PC-9 (cell line): ENCODE data around the gene CTCF. TPM values are rescaled to one million over a fixed set of nuclear protein-coding genes. Genes with fewer than 3 reads are reported as not detected.

ENCODE experiments used
- BruUV-seq: library from RNA; stranded (reverse); fragments of 400-500 nt; replicated peaks from 2 replicates; lab custom pipeline; 2021; lab: Mats Ljungman, UMichigan
- CTCF ChIA-PET: fragments of 300-600 bp; sonication (Branson Sonifier 250); formaldehyde crosslinking; loops from one replicate; lab custom pipeline; 2022; ENCODE audit warnings: antibody characterized with exemption; lab: Charles Lee
- POLR2A ChIA-PET: fragments of 300-600 bp; sonication (Branson Sonifier 250); formaldehyde crosslinking; loops from one replicate; lab custom pipeline; 2022; ENCODE audit warnings: antibody characterized with exemption; ENCODE audit not compliant: unreplicated experiment; lab: Charles Lee
- DNase-seq, 2 experiments: peaks; one replicate each; pipeline versions ENCODE4 v3.0.0 to v3.0.0-alpha.2; 2015 to 2022; ENCODE audit warnings: mixed read lengths in 1 of 2
- H2AFZ ChIP-seq: fragments of 200-600 bp; sonication (generic); 2 replicates; pipeline ENCODE4 v1.8.1; 2017; ENCODE audit warnings: antibody characterized with exemption
- H3F3A ChIP-seq: fragments of 200-600 bp; sonication (generic); 2 replicates; pipeline ENCODE4 v1.8.1; 2017; ENCODE audit warnings: antibody characterized with exemption, mild to moderate bottlenecking, low read depth; ENCODE audit not compliant: insufficient read depth
- H3K27ac ChIP-seq: fragments of 200-600 bp; sonication (generic); 2 replicates; pipeline ENCODE4 v1.6.1; 2016; ENCODE audit warnings: mixed run types
- H3K27me3 ChIP-seq: fragments of 200-600 bp; sonication (generic); 2 replicates; pipeline ENCODE4 v1.6.1; 2016; ENCODE audit warnings: low read depth, mixed run types; ENCODE audit not compliant: insufficient read depth
- H3K36me3 ChIP-seq: fragments of 200-600 bp; sonication (generic); 2 replicates; pipeline ENCODE4 v1.6.1; 2016; ENCODE audit warnings: low read depth, mixed run types
- H3K4me1 ChIP-seq: fragments of 200-600 bp; sonication (generic); replicated peaks from 2 replicates; pipeline ENCODE4 v1.6.1; 2016; ENCODE audit warnings: mixed run types; ENCODE audit not compliant: insufficient read depth
- H3K4me2 ChIP-seq: fragments of 200-600 bp; sonication (generic); 2 replicates; pipeline ENCODE4 v1.6.1; 2017; ENCODE audit warnings: mixed run types
- H3K4me3 ChIP-seq: fragments of 200-600 bp; sonication (generic); 2 replicates; pipeline ENCODE4 v1.6.1; 2016; ENCODE audit warnings: mixed run types
- H3K79me2 ChIP-seq: fragments of 200-600 bp; sonication (generic); 2 replicates; pipeline ENCODE4 v1.6.1; 2017; ENCODE audit warnings: low read depth, mixed run types
- H3K9me2 ChIP-seq: fragments of 200-600 bp; sonication (generic); 2 replicates; pipeline ENCODE4 v1.8.1; 2017; ENCODE audit warnings: mild to moderate bottlenecking; ENCODE audit not compliant: insufficient read depth
- H3K9me3 ChIP-seq: fragments of 200-600 bp; sonication (generic); 2 replicates; pipeline ENCODE4 v1.8.1; 2016; ENCODE audit warnings: low read depth; ENCODE audit not compliant: insufficient read depth
- H4K20me1 ChIP-seq: fragments of 200-600 bp; sonication (generic); 2 replicates; pipeline ENCODE4 v1.8.1; 2017; ENCODE audit not compliant: insufficient read depth
- EZH2 ChIP-seq: fragments of 200-600 bp; sonication (generic); IDR thresholded peaks from 2 replicates; pipeline ENCODE4 v1.8.0; 2017; ENCODE audit warnings: antibody characterized with exemption, low read depth
- intact Hi-C: fragments of 100-400 bp; cut with micrococcal nuclease; formaldehyde crosslinking; loops from one replicate; pipeline ENCODE4 v1.10.0; 2022; ENCODE audit not compliant: unreplicated experiment
- total RNA-seq: library from RNA; stranded (reverse); gene quantifications from 2 replicates; pipeline ENCODE4 v1.2.3, GENCODE V29; 2021
- TF ChIP-seq, protein P1 (sequence below): fragments of 200-600 bp; sonication (generic); conservative IDR thresholded peaks from 2 replicates; pipeline ENCODE4 v1.6.1; 2017; ENCODE audit warnings: mixed run types, antibody characterized with exemption, mild to moderate bottlenecking, moderate library complexity

Gene CTCF
- total RNA-seq, 1 experiment from 2014 or later = 39.0 TPM

DNA sequence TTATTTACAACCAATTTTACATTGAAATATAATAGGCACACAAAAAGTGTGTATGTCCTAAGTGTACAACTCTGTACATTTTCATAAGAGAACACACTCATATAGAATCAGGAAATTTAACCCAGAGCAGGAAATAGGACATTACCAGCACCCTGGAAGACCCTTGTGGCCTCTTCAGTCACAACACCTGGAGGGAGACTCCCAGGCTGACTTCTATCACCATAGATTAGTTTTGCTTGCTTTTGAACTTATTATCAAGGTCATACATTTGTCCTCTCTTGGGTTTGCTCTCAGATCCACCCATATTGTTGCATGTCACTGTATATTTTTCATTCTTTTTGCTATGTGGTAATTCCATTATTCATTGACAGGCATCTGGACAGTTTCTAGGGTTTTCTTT is 27.9 kb upstream of the CTCF start:
- TF ChIP-seq, protein P1, sequence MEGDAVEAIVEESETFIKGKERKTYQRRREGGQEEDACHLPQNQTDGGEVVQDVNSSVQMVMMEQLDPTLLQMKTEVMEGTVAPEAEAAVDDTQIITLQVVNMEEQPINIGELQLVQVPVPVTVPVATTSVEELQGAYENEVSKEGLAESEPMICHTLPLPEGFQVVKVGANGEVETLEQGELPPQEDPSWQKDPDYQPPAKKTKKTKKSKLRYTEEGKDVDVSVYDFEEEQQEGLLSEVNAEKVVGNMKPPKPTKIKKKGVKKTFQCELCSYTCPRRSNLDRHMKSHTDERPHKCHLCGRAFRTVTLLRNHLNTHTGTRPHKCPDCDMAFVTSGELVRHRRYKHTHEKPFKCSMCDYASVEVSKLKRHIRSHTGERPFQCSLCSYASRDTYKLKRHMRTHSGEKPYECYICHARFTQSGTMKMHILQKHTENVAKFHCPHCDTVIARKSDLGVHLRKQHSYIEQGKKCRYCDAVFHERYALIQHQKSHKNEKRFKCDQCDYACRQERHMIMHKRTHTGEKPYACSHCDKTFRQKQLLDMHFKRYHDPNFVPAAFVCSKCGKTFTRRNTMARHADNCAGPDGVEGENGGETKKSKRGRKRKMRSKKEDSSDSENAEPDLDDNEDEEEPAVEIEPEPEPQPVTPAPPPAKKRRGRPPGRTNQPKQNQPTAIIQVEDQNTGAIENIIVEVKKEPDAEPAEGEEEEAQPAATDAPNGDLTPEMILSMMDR = no peak
- TF ChIP-seq EZH2 = no peak
- Histone ChIP-seq H3K79me2 (peaks cover 41% of the 10 kb centered on the region), H3K27ac (no peak overlapping the region), H3K9me2 (no peaks in the 10 kb centered on the region), H3K9me3 (no peaks in the 10 kb centered on the region), H3K4me2 (no peak overlapping the region), H2AFZ (no peak overlapping the region), H3K36me3 (no peaks in the 10 kb centered on the region), H3K4me1 (peaks cover 7% of the 10 kb centered on the region), H4K20me1 (peaks cover 3% of the 10 kb centered on the region; the same call in 1 of the 2 replicates), H3K4me3 (no peak overlapping the region), H3K27me3 (no peaks in the 10 kb centered on the region), H3F3A (peaks cover 13% of the 10 kb centered on the region; the same call in 1 of the 2 replicates)
- ChIA-PET CTCF (no interaction called here), POLR2A (interaction anchor here (0.6 kb wide), 1 partner anchor 816 kb away, joined by 4 read pairs; no protein-coding TSS in a partner anchor)
- no TSS peak for BruUV-seq
- no peak for DNase-seq
- intact Hi-C loops = no loop called here

DNA sequence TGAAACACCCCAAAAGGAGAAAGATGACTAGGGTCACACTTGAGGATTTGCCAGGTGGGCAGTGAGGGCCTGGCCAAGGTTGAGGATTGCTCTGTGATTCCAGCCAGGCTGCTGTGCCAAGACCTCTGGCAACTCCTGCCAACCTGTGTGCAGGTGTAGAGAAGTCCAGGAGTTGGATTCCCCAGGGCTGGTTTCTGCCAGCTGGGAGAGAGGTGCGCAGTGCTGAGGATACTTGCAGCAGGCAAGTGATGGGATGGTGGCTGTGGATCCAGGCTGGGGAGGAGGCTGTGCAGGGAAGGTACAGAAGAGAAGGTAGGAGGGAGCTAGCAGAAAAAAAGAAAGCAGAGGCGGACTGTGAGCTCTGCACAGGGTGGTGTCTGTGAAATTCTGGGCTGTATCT is 27.1 kb upstream of the CTCF start:
- ChIA-PET CTCF (no interaction called here), POLR2A (no interaction called here)
- Histone ChIP-seq H3K9me2 (no peaks in the 10 kb centered on the region), H4K20me1 (peaks cover 3% of the 10 kb centered on the region; the same call in 1 of the 2 replicates), H3K4me1 (peaks cover 7% of the 10 kb centered on the region), H3F3A (peaks cover 12% of the 10 kb centered on the region; the same call in 1 of the 2 replicates), H3K79me2 (peaks cover 35% of the 10 kb centered on the region), H3K36me3 (no peaks in the 10 kb centered on the region), H2AFZ (no peak overlapping the region), H3K27ac (no peak overlapping the region), H3K4me3 (no peak overlapping the region), H3K27me3 (no peaks in the 10 kb centered on the region), H3K9me3 (no peaks in the 10 kb centered on the region), H3K4me2 (no peak overlapping the region)
- DNase-seq = no peak
- intact Hi-C loops = no loop called here
- BruUV-seq = no TSS peak
- TF ChIP-seq, protein P1 = no peak
- TF ChIP-seq EZH2 = no peak

DNA sequence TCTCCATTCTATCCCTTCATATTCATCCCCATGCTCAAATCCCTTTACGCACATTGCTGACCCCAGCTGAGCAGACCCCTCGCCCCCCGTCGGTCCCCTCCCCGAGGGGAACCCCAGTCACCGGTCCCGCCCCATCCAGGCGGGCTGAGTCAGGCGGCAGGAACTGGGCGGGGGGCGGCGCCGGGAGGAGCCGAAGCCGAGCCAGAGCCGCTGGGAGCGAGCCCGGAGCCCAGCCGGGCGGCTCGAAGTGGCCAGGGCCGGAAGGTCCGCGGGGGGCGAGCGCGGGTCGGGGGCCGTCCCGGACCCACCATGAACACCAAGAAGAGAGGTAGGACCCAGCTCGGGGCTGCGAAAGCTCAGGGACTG is 25.1 kb upstream of the CTCF start:
- no peak for TF ChIP-seq EZH2
- TF ChIP-seq, protein P1 = no peak
- POLR2A ChIA-PET = no interaction called here
- peak overlapping the region; percentile 59 for H3K4me3 ChIP-seq
- CTCF ChIA-PET = interaction anchor here (0.6 to 0.7 kb wide), 3 partner anchors 56 to 1266 kb away, joined by 3 read pairs; partner anchors contain the start of gene ATP6V0D1
- H3K4me1 ChIP-seq = no peaks in the 10 kb centered on the region
- no peak overlapping the region for H2AFZ ChIP-seq
- H3K9me2 ChIP-seq = no peaks in the 10 kb centered on the region
- H3K9me3 ChIP-seq = no peaks in the 10 kb centered on the region
- peak overlapping the region; percentile 80 for H3K4me2 ChIP-seq
- 0 out of 2 replicates have a peak, but pooled peaks cover 2% of the 10 kb centered on the region for H4K20me1 ChIP-seq
- peaks cover 13% of the 10 kb centered on the region; the same call in 1 of the 2 replicates for H3F3A ChIP-seq
- H3K79me2 ChIP-seq = peaks cover 15% of the 10 kb centered on the region; the same call in 1 of the 2 replicates
- no peaks in the 10 kb centered on the region for H3K36me3 ChIP-seq
- no peaks in the 10 kb centered on the region for H3K27me3 ChIP-seq
- intact Hi-C loops = no loop called here
- no peak overlapping the region for H3K27ac ChIP-seq
- no TSS peak for BruUV-seq
- peak in 1 of 2 experiments; percentile 56 for DNase-seq
